Ovary (tissue), 3 donors: ENCODE measurements around the gene PLXNB1.

Source experiments
- EP300 ChIP-seq: sonication (generic); formaldehyde crosslinking; IDR thresholded peaks from one replicate; pipeline ENCODE4 v1.6.1; 2017; ENCODE audit warnings: antibody characterized with exemption
- POLR2A ChIP-seq: fragments of 450-650 bp; IDR thresholded peaks from one replicate; pipeline ENCODE4 v1.6.1; 2017; ENCODE audit warnings: antibody characterized with exemption, mild to moderate bottlenecking, moderate library complexity
- TF ChIP-seq, protein P1 (sequence below), 3 donors: fragments of 450-650 bp in 2 of 3; fragments of 200-600 bp in 1 of 3; IDR thresholded peaks; one replicate each; pipeline versions ENCODE4 v1.5.1 to v1.8.0; 2016 to 2022; ENCODE audit warnings: antibody characterized with exemption in 3 of 3, mild to moderate bottlenecking in 1 of 3
- donor health status: DM: no; HTN: no; CAD: no.

DNA sequence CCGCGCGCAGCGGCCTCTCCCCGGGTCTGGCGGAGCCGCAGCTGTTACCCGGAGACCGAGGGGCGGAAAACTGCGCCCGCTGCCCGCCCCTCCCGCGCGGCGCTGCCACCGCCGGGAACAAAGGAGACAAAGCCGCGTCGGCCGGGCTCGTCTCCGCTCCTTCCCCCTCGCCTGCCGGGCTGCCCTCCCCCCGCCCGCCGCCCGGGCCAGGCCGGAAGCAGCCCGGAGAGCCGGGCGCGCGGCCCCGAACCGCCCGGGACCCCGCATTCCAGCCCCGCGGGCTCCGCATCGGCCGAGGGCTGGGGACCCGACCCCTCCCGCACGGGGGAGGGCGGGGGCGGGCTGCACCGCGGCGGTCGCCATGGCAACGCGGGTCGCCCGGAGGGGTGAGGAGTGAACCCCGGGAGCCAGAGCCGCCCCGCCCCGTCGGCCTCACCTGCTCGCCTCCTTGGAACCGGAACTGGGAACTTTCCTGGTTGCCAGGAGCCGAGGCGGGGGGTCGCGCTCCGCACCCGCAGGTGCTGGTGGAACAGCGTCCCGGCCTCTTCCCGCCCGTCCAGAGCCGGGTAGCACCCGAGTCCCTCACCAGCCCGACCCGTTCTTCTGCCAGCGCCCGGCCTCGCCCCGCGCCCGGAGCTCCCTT, 448 bp downstream of the PLXNB1 start:
- TF ChIP-seq, protein P1, sequence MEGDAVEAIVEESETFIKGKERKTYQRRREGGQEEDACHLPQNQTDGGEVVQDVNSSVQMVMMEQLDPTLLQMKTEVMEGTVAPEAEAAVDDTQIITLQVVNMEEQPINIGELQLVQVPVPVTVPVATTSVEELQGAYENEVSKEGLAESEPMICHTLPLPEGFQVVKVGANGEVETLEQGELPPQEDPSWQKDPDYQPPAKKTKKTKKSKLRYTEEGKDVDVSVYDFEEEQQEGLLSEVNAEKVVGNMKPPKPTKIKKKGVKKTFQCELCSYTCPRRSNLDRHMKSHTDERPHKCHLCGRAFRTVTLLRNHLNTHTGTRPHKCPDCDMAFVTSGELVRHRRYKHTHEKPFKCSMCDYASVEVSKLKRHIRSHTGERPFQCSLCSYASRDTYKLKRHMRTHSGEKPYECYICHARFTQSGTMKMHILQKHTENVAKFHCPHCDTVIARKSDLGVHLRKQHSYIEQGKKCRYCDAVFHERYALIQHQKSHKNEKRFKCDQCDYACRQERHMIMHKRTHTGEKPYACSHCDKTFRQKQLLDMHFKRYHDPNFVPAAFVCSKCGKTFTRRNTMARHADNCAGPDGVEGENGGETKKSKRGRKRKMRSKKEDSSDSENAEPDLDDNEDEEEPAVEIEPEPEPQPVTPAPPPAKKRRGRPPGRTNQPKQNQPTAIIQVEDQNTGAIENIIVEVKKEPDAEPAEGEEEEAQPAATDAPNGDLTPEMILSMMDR (IDR thresholded peaks at IDR 0.05), result no peak
- TF ChIP-seq EP300 (no peak), POLR2A (no peak)
